Measurements from ENCODE around the gene CNN3.

Gene CNN3

DNA sequence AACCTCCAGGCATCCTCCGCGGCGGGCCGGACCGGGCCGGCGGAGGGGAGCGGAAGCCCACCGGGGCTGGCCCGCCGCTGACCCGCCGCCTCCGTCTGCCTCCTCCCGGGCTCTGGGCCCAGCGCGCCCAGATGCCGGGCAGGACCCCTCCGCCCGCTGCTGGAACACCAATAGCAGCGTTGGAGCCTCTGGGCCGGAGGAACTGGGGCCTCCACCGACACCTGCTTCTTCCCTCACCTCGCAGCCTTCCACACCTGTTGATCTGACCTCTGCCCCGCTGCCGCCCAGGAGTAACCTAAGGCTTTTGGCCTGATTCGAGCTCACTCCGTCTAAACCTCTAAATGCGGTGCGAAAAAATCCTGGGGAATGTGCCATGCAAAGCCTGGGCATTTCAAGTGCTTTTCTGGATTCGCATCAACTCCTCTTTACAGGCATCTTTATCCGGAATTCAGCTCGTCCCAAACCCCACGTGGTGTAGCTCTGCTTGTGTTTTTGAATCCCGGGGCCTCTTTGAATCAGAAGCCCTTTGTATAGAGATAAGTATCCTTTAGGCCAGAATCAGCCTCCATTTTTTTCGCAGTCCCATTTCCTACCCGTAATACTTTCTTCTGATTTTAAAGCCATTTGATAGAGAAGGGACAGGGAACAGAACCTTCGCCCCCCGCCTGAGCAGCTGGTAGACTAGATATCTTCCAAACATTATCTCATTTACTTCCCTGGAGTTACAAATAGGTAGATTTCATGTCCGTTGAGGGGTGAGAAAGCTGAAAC lies 680 bp upstream of the CNN3 start:
- no peak for DNase-seq (ENCODE audit: low read depth, low spot score)
- peak overlapping the region; percentile 89 for H3K4me3 ChIP-seq (ENCODE audit: low read depth, low read length)
- ChIA-PET CTCF (interaction anchor here (0.5 to 2.6 kb wide), 9 partner anchors 8 to 269 kb away, joined by 3 to 22 read pairs (median 5); no protein-coding TSS in a partner anchor), POLR2A (interaction anchor here (0.8 to 1.4 kb wide), 15 partner anchors 8 to 114 kb away, joined by 3 to 11 read pairs (median 3); no protein-coding TSS in a partner anchor)
- TF ChIP-seq CTCF (IDR thresholded peaks at IDR 0.05; ENCODE audit: insufficient read depth, low read length, missing control alignments): no peak

DNA sequence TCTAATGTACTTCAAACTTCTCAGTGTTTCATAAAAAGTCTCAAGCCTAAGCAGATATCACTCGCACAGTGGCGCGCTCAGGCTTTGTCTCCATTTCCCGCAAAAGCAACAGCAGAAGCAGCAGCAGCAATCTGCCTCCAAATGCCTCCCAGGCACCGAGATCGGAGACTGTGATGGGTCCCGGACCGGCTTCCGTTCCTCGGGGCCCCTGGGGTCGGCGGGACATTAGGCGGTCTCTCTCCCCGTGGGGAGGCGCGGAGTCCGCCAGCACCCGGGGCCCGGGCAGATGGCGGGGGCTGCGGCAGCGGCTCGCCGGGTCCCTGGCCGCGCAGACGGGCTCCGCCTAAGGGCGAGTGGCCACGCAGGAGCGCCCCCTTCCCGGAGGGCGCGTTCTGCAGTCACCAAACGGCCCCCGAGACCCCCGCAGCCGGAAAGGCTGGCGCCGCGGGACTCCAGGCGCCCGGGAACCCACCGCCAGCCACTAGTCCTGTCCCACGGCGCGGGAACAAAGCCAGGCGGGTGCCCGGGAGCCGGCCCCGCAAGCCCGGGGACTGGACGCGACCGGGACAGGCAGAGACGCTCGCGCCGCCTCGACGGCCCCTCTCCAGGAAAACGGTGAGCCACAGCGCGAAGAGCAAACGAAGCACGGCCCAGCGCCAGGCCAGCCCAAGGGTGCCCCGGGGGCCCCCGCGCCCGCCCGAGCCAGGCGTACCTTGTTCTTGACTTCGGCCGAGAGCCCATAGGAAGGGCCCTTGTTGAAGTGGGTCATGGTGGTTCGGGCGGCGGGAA lies 590 bp downstream of the CNN3 start:
- DNase-seq (ENCODE audit: low read depth, low spot score): no peak
- peak overlapping the region; percentile 89 for H3K4me3 ChIP-seq (ENCODE audit: low read depth, low read length)
- CTCF ChIA-PET: interaction anchor here (0.6 to 8.7 kb wide), 9 partner anchors 34 to 117 kb away, joined by 3 to 65 read pairs (median 13); no protein-coding TSS in a partner anchor
- POLR2A ChIA-PET: interaction anchor here (1.0 to 1.4 kb wide), 14 partner anchors 9 to 115 kb away, joined by 3 to 11 read pairs (median 4); no protein-coding TSS in a partner anchor
- peak; percentile 59 for TF ChIP-seq CTCF (IDR thresholded peaks at IDR 0.05; ENCODE audit: insufficient read depth, low read length, missing control alignments)

- ChIA-PET CTCF (interaction anchor here (0.6 to 8.7 kb wide), 5 partner anchors 34 to 114 kb away, joined by 3 to 65 read pairs (median 3); no protein-coding TSS in a partner anchor), POLR2A (interaction anchor here (0.6 to 1.3 kb wide), 2 partner anchors 61 to 71 kb away, joined by 3 to 9 read pairs; no protein-coding TSS in a partner anchor)
- peak overlapping the region; percentile 89 for H3K4me3 ChIP-seq (ENCODE audit: low read depth, low read length)
- DNase-seq (ENCODE audit: low read depth, low spot score): peak; percentile 54
- TF ChIP-seq CTCF (IDR thresholded peaks at IDR 0.05; ENCODE audit: insufficient read depth, low read length, missing control alignments): peak; percentile 36
Observed at GRCh38 chr1:94925561-94926125, 1.3 kb downstream of the CNN3 start.

DNA sequence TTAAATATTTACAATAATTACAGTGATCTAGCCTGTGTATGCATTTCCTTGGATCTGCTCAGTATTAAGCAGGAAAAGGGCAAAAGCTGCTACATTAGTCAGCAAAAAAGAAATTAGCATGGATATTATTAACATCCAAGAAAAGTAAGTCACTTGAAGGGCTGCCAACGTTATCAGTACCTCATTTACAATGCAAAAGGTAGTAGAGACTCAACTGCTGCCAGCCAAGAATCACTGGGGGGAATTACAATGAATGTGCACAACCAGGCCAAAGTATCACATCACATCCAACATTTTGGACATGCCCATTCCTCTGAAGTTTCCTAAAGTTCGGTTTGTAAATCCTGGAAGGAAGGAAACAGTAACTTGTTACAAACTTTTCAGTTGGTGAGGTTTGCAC lies 1.9 kb downstream of the CNN3 start:
- peak overlapping the region; percentile 89 for H3K4me3 ChIP-seq (ENCODE audit: low read depth, low read length)
- ChIA-PET POLR2A (interaction anchor here (0.6 to 1.6 kb wide), 4 partner anchors 22 to 70 kb away, joined by 3 to 9 read pairs (median 4); no protein-coding TSS in a partner anchor), CTCF (interaction anchor here (1.0 to 8.7 kb wide), 6 partner anchors 15 to 118 kb away, joined by 3 to 65 read pairs (median 4); no protein-coding TSS in a partner anchor)

DNA sequence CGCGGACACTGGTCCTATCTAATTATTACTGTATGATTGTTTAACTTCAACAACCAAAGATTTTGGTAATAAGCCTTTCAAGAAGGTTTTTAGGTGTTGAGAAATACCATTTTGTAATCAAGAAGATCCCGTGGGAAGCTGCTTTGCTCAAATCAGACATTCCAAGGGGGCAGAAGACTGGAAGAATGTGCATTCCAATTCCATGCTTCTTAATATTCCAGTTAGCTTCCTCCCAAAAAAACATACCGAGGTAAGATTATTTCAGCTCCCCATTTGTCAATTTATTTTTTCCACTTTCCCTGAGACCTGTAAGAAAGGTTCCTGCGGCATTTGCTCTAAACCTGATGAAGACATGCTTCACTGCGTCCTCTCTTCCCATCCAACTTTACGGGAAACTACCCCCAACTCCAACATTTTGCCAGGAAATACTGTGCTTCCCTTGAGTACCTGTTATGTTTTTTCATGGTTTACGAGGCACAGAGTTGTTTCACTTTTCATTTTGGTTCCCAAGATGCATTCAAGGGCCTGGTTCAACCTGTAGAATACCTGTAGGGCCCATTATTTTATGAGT lies 4.1 kb downstream of the CNN3 start:
- CTCF ChIA-PET: interaction anchor here (1.1 to 8.7 kb wide), 7 partner anchors 10 to 121 kb away, joined by 3 to 65 read pairs (median 9); no protein-coding TSS in a partner anchor
- peak; percentile 70 for DNase-seq (ENCODE audit: low read depth, low spot score)
- no peak for TF ChIP-seq CTCF (IDR thresholded peaks at IDR 0.05; ENCODE audit: insufficient read depth, low read length, missing control alignments)
- POLR2A ChIA-PET: interaction anchor here (0.6 to 1.5 kb wide), 4 partner anchors 16 to 150 kb away, joined by 3 to 6 read pairs (median 3); partner anchors contain the start of gene ALG14
- H3K4me3 ChIP-seq (ENCODE audit: low read depth, low read length): peak overlapping the region; percentile 45

More for the DNA sequence above, 1.9 kb downstream of the CNN3 start:
- TF ChIP-seq CTCF (IDR thresholded peaks at IDR 0.05; ENCODE audit: insufficient read depth, low read length, missing control alignments): no peak
- DNase-seq (ENCODE audit: low read depth, low spot score): no peak
